SK-N-SH treated with all-trans-retinoic acid at 6 μM for 48 hours (cell line): ENCODE measurements around the gene TWNK.
"Not testable (repeated sequence)": the region's sequence is repeated elsewhere in the genome, so short reads cannot be mapped to it uniquely, and the experiment has no call there.

Source experiments
- ATAC-seq: fragments of 200-7000 bp; cut with Tn5 transposase; 3 replicates; pipeline ENCODE4 v1.9.1; 2020; ENCODE audit warnings: mild to moderate bottlenecking, moderate library complexity
- ARNTL ChIP-seq: fragments of 450-650 bp; formaldehyde crosslinking; IDR thresholded peaks from 2 replicates; pipeline ENCODE4 v1.5.0; 2020; ENCODE audit warnings: low read depth, mild to moderate bottlenecking, moderate library complexity, borderline replicate concordance
- BACH2 ChIP-seq: fragments of 250-450 bp; sonication (Bioruptor Pico); IDR thresholded peaks from 2 replicates; pipeline ENCODE4 v1.9.0; 2021; ENCODE audit warnings: mild to moderate bottlenecking, borderline replicate concordance
- CSDC2 ChIP-seq: fragments of 250-450 bp; sonication (Bioruptor Pico); IDR thresholded peaks from 2 replicates; pipeline ENCODE4 v1.5.0; 2020; ENCODE audit warnings: mild to moderate bottlenecking, moderate library complexity
- ESRRG ChIP-seq: fragments of 250-450 bp; sonication (Bioruptor Pico); IDR thresholded peaks from 2 replicates; pipeline ENCODE4 v1.6.1; 2021; ENCODE audit warnings: mild to moderate bottlenecking
- GLIS3 ChIP-seq: fragments of 250-450 bp; sonication (Bioruptor Pico); IDR thresholded peaks from 2 replicates; pipeline ENCODE4 v1.5.0; 2020; ENCODE audit warnings: mild to moderate bottlenecking, moderate library complexity
- OSR1 ChIP-seq: fragments of 250-450 bp; sonication (Bioruptor Pico); IDR thresholded peaks from 2 replicates; pipeline ENCODE4 v1.8.0; 2022; ENCODE audit warnings: moderate library complexity, mild to moderate bottlenecking, inconsistent platforms
- PPARA ChIP-seq: fragments of 250-450 bp; sonication (Bioruptor Pico); IDR thresholded peaks from 2 replicates; pipeline ENCODE4 v1.5.0; 2020; ENCODE audit warnings: mild to moderate bottlenecking, borderline replicate concordance
- SNAI2 ChIP-seq: fragments of 250-450 bp; sonication (Bioruptor Pico); IDR thresholded peaks from 2 replicates; pipeline ENCODE4 v1.5.0; 2020; ENCODE audit warnings: mild to moderate bottlenecking, moderate library complexity
- TOX ChIP-seq: fragments of 250-450 bp; sonication (Bioruptor Pico); IDR thresholded peaks from 2 replicates; pipeline ENCODE4 v1.8.0; 2021; ENCODE audit warnings: mild to moderate bottlenecking, moderate library complexity, borderline replicate concordance
- ZC3H10 ChIP-seq: fragments of 250-450 bp; sonication (Bioruptor Pico); IDR thresholded peaks from 2 replicates; pipeline ENCODE4 v1.5.1; 2021; ENCODE audit warnings: mild to moderate bottlenecking, moderate library complexity
- ZFP3 ChIP-seq: fragments of 250-450 bp; sonication (Bioruptor Pico); IDR thresholded peaks from 2 replicates; pipeline ENCODE4 v1.5.0; 2020; ENCODE audit warnings: mild to moderate bottlenecking, moderate library complexity
- ZFP30 ChIP-seq: fragments of 450-650 bp; formaldehyde crosslinking; IDR thresholded peaks from 2 replicates; pipeline ENCODE4 v1.5.0; 2022; ENCODE audit warnings: mild to moderate bottlenecking, moderate library complexity
- ZNF565 ChIP-seq: fragments of 450-650 bp; formaldehyde crosslinking; conservative IDR thresholded peaks from 2 replicates; pipeline ENCODE4 v1.5.0; 2020; ENCODE audit warnings: low read depth, mild to moderate bottlenecking, moderate library complexity
- ZNF8 ChIP-seq: fragments of 450-650 bp; formaldehyde crosslinking; IDR thresholded peaks from 2 replicates; pipeline ENCODE4 v1.5.0; 2020; ENCODE audit warnings: mild to moderate bottlenecking, moderate library complexity
- TF ChIP-seq, protein P1 (sequence below): fragments of 250-450 bp; sonication (Bioruptor Pico); IDR thresholded peaks from 2 replicates; pipeline ENCODE4 v1.5.0; 2020; ENCODE audit warnings: mild to moderate bottlenecking, moderate library complexity
- TF ChIP-seq, protein P2 (sequence below): fragments of 250-450 bp; sonication (Bioruptor Pico); IDR thresholded peaks from 2 replicates; pipeline ENCODE4 v1.5.1; 2021; ENCODE audit warnings: mild to moderate bottlenecking, moderate library complexity
- TF ChIP-seq, protein P3 (sequence below): fragments of 250-450 bp; sonication (Bioruptor Pico); IDR thresholded peaks from 2 replicates; pipeline ENCODE4 v1.8.0; 2021; ENCODE audit warnings: low read depth, mild to moderate bottlenecking, moderate library complexity, borderline replicate concordance
- TF ChIP-seq, protein P4 (sequence below): fragments of 250-450 bp; sonication (Bioruptor Pico); IDR thresholded peaks from 2 replicates; pipeline ENCODE4 v1.5.1; 2020; ENCODE audit warnings: low read depth, mild to moderate bottlenecking, moderate library complexity
- TF ChIP-seq, protein P5 (sequence below): fragments of 250-450 bp; sonication (Bioruptor Pico); IDR thresholded peaks from 2 replicates; pipeline ENCODE4 v1.8.0; 2020; ENCODE audit warnings: mild to moderate bottlenecking, moderate library complexity, borderline replicate concordance

Gene TWNK

DNA sequence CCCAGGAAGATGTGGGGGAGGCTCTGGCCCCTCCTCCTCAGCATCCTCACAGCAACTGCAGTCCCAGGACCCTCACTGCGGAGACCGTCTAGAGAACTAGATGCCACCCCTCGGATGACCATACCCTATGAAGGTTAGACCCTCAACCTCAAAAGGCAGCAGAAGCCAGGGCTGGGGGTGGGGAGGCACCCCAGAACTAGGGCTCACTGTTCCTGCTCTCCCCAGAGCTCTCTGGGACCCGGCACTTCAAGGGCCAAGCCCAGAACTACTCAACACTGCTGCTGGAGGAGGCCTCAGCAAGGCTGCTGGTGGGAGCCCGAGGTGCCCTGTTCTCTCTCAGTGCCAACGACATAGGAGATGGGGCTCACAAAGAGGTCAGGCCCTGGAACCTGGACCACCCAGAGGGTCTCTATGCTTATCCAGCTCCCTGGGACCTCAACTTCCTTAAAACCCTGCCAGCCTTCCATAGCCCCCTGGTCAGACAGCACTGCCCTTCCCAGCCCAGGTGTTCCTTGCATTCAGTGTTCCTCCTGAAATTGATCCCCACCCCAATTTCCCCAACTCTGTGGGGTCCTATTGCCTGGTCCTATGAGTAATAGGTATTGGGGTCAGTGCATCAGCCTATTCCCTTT, 14.3 kb upstream of the TWNK start:
- ATAC-seq, result no peak
- TF ChIP-seq ZNF565, result no peak
- no peak for TF ChIP-seq OSR1
- TF ChIP-seq SNAI2 (CRISPR knock-in tag), result no peak
- TF ChIP-seq, protein P1, sequence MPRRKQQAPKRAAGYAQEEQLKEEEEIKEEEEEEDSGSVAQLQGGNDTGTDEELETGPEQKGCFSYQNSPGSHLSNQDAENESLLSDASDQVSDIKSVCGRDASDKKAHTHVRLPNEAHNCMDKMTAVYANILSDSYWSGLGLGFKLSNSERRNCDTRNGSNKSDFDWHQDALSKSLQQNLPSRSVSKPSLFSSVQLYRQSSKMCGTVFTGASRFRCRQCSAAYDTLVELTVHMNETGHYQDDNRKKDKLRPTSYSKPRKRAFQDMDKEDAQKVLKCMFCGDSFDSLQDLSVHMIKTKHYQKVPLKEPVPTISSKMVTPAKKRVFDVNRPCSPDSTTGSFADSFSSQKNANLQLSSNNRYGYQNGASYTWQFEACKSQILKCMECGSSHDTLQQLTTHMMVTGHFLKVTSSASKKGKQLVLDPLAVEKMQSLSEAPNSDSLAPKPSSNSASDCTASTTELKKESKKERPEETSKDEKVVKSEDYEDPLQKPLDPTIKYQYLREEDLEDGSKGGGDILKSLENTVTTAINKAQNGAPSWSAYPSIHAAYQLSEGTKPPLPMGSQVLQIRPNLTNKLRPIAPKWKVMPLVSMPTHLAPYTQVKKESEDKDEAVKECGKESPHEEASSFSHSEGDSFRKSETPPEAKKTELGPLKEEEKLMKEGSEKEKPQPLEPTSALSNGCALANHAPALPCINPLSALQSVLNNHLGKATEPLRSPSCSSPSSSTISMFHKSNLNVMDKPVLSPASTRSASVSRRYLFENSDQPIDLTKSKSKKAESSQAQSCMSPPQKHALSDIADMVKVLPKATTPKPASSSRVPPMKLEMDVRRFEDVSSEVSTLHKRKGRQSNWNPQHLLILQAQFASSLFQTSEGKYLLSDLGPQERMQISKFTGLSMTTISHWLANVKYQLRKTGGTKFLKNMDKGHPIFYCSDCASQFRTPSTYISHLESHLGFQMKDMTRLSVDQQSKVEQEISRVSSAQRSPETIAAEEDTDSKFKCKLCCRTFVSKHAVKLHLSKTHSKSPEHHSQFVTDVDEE (CRISPR knock-in tag), result no peak
- TF ChIP-seq ZFP3 (CRISPR knock-in tag), result no peak
- TF ChIP-seq TOX (CRISPR knock-in tag), result no peak
- no peak for TF ChIP-seq ZC3H10 (CRISPR knock-in tag)
- no peak for TF ChIP-seq ZNF8 (CRISPR knock-in tag)
- no peak for TF ChIP-seq ESRRG (CRISPR knock-in tag)
- no peak for TF ChIP-seq CSDC2 (CRISPR knock-in tag)
- TF ChIP-seq, protein P2, sequence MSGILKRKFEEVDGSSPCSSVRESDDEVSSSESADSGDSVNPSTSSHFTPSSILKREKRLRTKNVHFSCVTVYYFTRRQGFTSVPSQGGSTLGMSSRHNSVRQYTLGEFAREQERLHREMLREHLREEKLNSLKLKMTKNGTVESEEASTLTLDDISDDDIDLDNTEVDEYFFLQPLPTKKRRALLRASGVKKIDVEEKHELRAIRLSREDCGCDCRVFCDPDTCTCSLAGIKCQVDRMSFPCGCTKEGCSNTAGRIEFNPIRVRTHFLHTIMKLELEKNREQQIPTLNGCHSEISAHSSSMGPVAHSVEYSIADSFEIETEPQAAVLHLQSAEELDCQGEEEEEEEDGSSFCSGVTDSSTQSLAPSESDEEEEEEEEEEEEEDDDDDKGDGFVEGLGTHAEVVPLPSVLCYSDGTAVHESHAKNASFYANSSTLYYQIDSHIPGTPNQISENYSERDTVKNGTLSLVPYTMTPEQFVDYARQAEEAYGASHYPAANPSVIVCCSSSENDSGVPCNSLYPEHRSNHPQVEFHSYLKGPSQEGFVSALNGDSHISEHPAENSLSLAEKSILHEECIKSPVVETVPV (CRISPR knock-in tag), result no peak
- TF ChIP-seq, protein P3, sequence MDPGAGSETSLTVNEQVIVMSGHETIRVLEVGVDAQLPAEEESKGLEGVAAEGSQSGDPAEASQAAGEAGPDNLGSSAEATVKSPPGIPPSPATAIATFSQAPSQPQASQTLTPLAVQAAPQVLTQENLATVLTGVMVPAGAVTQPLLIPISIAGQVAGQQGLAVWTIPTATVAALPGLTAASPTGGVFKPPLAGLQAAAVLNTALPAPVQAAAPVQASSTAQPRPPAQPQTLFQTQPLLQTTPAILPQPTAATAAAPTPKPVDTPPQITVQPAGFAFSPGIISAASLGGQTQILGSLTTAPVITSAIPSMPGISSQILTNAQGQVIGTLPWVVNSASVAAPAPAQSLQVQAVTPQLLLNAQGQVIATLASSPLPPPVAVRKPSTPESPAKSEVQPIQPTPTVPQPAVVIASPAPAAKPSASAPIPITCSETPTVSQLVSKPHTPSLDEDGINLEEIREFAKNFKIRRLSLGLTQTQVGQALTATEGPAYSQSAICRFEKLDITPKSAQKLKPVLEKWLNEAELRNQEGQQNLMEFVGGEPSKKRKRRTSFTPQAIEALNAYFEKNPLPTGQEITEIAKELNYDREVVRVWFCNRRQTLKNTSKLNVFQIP (CRISPR knock-in tag), result no peak
- TF ChIP-seq BACH2 (CRISPR knock-in tag), result no peak
- no peak for TF ChIP-seq ZFP30 (CRISPR knock-in tag)
- TF ChIP-seq, all 23 proteins: peak for 0

DNA sequence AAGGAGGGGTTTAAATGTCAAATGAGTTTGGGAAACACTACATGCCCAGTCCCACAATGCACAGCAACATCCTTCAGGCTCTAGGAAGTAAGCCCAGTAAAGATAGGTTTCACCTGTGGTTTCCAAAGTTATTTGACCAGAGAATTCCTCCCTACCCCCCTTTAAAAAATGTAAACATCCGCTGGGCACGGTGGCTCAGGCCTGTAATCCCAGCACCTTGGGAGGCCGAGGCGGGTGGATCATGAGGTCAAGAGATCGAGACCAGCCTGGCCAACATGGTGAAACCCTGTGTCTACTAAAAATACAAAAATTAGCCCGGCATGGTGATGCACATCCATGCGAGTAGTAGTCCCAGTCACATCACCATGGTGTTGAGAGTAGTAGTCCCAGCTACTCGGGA, 11.9 kb upstream of the TWNK start:
- not testable (repeated sequence) for ATAC-seq

DNA sequence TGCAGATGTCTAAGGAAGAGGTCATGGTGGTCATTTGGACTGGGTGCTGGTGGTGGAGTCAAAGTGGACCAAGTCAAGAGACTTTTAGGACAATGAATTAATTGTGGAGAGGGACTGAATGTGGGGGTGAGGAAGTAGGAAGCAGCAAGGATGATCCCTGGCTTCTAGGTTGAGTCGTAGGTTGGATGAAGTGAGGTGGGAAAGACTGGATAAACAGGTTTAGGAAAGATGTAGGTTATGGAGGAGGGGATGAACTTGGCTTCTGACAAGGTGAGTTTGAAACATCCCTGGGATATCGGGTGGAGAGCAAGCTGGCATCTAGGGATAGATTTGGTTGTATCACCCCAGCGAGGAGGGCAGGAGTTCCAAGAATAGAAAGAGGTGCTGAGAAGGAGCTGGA, 10.4 kb upstream of the TWNK start:
- no peak for ATAC-seq
- TF ChIP-seq CSDC2 (CRISPR knock-in tag), result no peak
- TF ChIP-seq, protein P4, sequence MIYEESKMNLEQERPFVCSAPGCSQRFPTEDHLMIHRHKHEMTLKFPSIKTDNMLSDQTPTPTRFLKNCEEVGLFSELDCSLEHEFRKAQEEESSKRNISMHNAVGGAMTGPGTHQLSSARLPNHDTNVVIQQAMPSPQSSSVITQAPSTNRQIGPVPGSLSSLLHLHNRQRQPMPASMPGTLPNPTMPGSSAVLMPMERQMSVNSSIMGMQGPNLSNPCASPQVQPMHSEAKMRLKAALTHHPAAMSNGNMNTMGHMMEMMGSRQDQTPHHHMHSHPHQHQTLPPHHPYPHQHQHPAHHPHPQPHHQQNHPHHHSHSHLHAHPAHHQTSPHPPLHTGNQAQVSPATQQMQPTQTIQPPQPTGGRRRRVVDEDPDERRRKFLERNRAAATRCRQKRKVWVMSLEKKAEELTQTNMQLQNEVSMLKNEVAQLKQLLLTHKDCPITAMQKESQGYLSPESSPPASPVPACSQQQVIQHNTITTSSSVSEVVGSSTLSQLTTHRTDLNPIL (CRISPR knock-in tag), result no peak
- no peak for TF ChIP-seq ARNTL (CRISPR knock-in tag)
- TF ChIP-seq, protein P1 (CRISPR knock-in tag), result no peak
- TF ChIP-seq, protein P5, sequence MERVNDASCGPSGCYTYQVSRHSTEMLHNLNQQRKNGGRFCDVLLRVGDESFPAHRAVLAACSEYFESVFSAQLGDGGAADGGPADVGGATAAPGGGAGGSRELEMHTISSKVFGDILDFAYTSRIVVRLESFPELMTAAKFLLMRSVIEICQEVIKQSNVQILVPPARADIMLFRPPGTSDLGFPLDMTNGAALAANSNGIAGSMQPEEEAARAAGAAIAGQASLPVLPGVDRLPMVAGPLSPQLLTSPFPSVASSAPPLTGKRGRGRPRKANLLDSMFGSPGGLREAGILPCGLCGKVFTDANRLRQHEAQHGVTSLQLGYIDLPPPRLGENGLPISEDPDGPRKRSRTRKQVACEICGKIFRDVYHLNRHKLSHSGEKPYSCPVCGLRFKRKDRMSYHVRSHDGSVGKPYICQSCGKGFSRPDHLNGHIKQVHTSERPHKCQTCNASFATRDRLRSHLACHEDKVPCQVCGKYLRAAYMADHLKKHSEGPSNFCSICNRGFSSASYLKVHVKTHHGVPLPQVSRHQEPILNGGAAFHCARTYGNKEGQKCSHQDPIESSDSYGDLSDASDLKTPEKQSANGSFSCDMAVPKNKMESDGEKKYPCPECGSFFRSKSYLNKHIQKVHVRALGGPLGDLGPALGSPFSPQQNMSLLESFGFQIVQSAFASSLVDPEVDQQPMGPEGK, result no peak
- no peak for TF ChIP-seq SNAI2 (CRISPR knock-in tag)
- no peak for TF ChIP-seq GLIS3 (CRISPR knock-in tag)
- TF ChIP-seq PPARA (CRISPR knock-in tag), result no peak
